ENCODE measurements around the gene SPIB. TPM values are rescaled to one million over a fixed set of nuclear protein-coding genes. Genes with fewer than 3 reads are reported as not detected.
"Not testable (repeated sequence)": the region's sequence is repeated elsewhere in the genome, so short reads cannot be mapped to it uniquely, and the experiment has no call there.

The SPIB gene
- polyA plus RNA-seq, 4 donors, result 0.46 to 1.7 (median 1.3) TPM

- no peak for DNase-seq (ENCODE audit: low read depth in 4 of 4, low spot score in 3 of 4)
These were observed 46.3 kb downstream of the SPIB start for GRCh38 chr19:50465000-50465399.

GRCh38 chr19:50465986-50466705, 47.4 kb downstream of the SPIB start:
- DNase-seq (ENCODE audit: low read depth in 4 of 4, low spot score in 3 of 4), result no peak

- no peak for DNase-seq (ENCODE audit: low read depth in 4 of 4, low spot score in 3 of 4)
These were observed 47.9 kb downstream of the SPIB start for GRCh38 chr19:50466706-50467039.

- no peak for DNase-seq (ENCODE audit: low read depth in 4 of 4, low spot score in 3 of 4)
These were observed 48.8 kb downstream of the SPIB start for GRCh38 chr19:50467566-50467965.

GRCh38 chr19:50468818-50469217, 50.1 kb downstream of the SPIB start:
- no peak for DNase-seq (ENCODE audit: low read depth in 4 of 4, low spot score in 3 of 4)

GRCh38 chr19:50473336-50473735, 54.6 kb downstream of the SPIB start:
- DNase-seq (ENCODE audit: low read depth in 4 of 4, low spot score in 3 of 4), result not testable (repeated sequence)

- DNase-seq (ENCODE audit: low read depth in 4 of 4, low spot score in 3 of 4), result no peak
These were observed 56.4 kb downstream of the SPIB start for GRCh38 chr19:50475101-50475568.

- DNase-seq (ENCODE audit: low read depth in 4 of 4, low spot score in 3 of 4), result no peak
These were observed 57.0 kb downstream of the SPIB start for GRCh38 chr19:50475736-50476223.

- peak; percentile 85 to 89 (median 88) for DNase-seq (ENCODE audit: low read depth in 4 of 4, low spot score in 3 of 4)
These were observed 57.6 kb downstream of the SPIB start, which contains the start of the genes EMC10 and GARIN5A for GRCh38 chr19:50476224-50476906. Gene EMC10, plus strand, starts transcription at chr19:50476507. Its CDS starts 38 bp downstream, at chr19:50476545. Gene GARIN5A, minus strand, starts transcription at chr19:50476848. Its CDS starts 460 bp downstream, at chr19:50476388.

GRCh38 chr19:50476907-50477238, 58.1 kb downstream of the SPIB start:
- DNase-seq (ENCODE audit: low read depth in 4 of 4, low spot score in 3 of 4), result no peak

GRCh38 chr19:50477751-50478515, 59.2 kb downstream of the SPIB start:
- DNase-seq (ENCODE audit: low read depth in 4 of 4, low spot score in 3 of 4), result no peak

GRCh38 chr19:50478901-50479715, 60.4 kb downstream of the SPIB start:
- no peak for DNase-seq (ENCODE audit: low read depth in 4 of 4, low spot score in 3 of 4)

- no peak for DNase-seq (ENCODE audit: low read depth in 4 of 4, low spot score in 3 of 4)
These were observed 61.1 kb downstream of the SPIB start for GRCh38 chr19:50479761-50480251.

- no peak for DNase-seq (ENCODE audit: low read depth in 4 of 4, low spot score in 3 of 4)
These were observed 61.8 kb downstream of the SPIB start for GRCh38 chr19:50480281-50481111.

Other genes with a start within 250 kb of the SPIB start
- 10 to 100 TPM; 20.2 to 31.6 (median 21.9) TPM for gene MYH14, start 215.3 kb upstream of the SPIB start, polyA plus RNA-seq (ENCODE audit: insufficient read length in 4 of 4)
- 10 to 100 TPM; 31.9 to 52.4 (median 36.7) TPM for gene KCNC3, start 89.6 kb upstream of the SPIB start, polyA plus RNA-seq (ENCODE audit: insufficient read length in 4 of 4)
- gene NAPSA, start 53.3 kb upstream of the SPIB start, polyA plus RNA-seq (ENCODE audit: insufficient read length in 4 of 4), result 10 to 100 TPM in 2 of 4 donors, 1 to 10 TPM in 2; 8.5 to 11.2 (median 9.6) TPM
- gene NR1H2, start 42.5 kb upstream of the SPIB start, polyA plus RNA-seq (ENCODE audit: insufficient read length in 4 of 4), result 10 to 100 TPM; 28.6 to 47.2 (median 32.0) TPM
- gene POLD1, start 34.6 kb upstream of the SPIB start, polyA plus RNA-seq (ENCODE audit: insufficient read length in 4 of 4), result 10 to 100 TPM; 23.4 to 34.4 (median 26.0) TPM
- gene MYBPC2, start 14.0 kb downstream of the SPIB start, polyA plus RNA-seq (ENCODE audit: insufficient read length in 4 of 4), result 1 to 10 TPM in 1 of 4 donors, under 1 TPM in 3; 0.77 to 1.5 (median 0.90) TPM
- 100 to 1,000 TPM; 115 to 189 (median 133) TPM for gene EMC10, start 57.6 kb downstream of the SPIB start, polyA plus RNA-seq (ENCODE audit: insufficient read length in 4 of 4)
- 10 to 100 TPM in 1 of 4 donors, 1 to 10 TPM in 3; 7.7 to 10.3 (median 9.2) TPM for gene GARIN5A, start 57.9 kb downstream of the SPIB start, polyA plus RNA-seq (ENCODE audit: insufficient read length in 4 of 4)
- 10 to 100 TPM in 1 of 4 donors, 1 to 10 TPM in 3; 6.7 to 16.9 (median 8.8) TPM for gene JOSD2, start 92.3 kb downstream of the SPIB start, polyA plus RNA-seq (ENCODE audit: insufficient read length in 4 of 4)
- gene ASPDH, start 95.0 kb downstream of the SPIB start, polyA plus RNA-seq (ENCODE audit: insufficient read length in 4 of 4), result 10 to 100 TPM in 3 of 4 donors, 1 to 10 TPM in 1; 6.5 to 14.8 (median 11.0) TPM
- 10 to 100 TPM; 18.1 to 29.8 (median 19.8) TPM for gene LRRC4B, start 149.5 kb downstream of the SPIB start, polyA plus RNA-seq (ENCODE audit: insufficient read length in 4 of 4)
- 1 to 10 TPM in 3 of 4 donors, under 1 TPM in 1; 0.96 to 1.4 (median 1.1) TPM for gene SYT3, start 220.9 kb downstream of the SPIB start, polyA plus RNA-seq (ENCODE audit: insufficient read length in 4 of 4)
- 1 to 10 TPM; 1.8 to 5.0 (median 2.2) TPM for gene C19orf81, start 230.5 kb downstream of the SPIB start, polyA plus RNA-seq (ENCODE audit: insufficient read length in 4 of 4)